ENCODE measurements around the gene STARD8.
"Not testable (repeated sequence)": the region's sequence is repeated elsewhere in the genome, so short reads cannot be mapped to it uniquely, and the experiment has no call there.

The STARD8 gene

DNA sequence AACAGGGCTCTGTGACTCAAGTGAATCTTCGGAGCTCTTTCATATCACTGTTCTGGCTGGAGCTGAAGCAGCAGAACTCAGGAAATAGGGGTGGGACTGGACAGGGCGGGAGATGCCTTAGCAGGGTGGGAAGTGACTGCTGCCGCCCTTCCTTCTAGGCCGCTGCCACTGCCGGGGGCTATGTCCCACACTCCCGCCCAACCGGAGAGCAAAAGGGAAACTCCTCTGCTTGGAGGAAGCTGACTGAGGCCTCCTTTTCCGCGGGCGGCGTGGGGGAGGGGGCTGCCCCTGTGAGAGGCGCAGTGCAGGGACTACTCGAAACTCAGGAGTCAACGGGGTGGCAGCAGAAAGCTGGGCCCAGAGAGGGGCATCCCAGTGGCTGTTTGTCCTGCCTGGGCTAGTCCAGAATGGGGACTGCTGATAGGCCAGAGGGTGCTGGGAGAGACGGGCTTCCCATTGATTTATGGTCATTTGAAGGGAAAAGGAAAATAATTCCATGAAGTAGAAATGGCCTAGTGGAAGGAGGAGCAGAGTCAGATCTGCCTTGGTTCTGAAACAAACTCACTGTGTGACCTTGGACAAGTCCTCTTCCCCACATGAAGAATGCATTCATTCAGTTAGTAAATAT lies 36.9 kb downstream of the STARD8 start:
- Histone ChIP-seq H3K9ac (ENCODE audit: low read length) (no peak overlapping the region), H3K27ac (ENCODE audit: low read length) (no peak overlapping the region), H3K9me3 (ENCODE audit: insufficient read depth, low read length) (no peaks in the 10 kb centered on the region), H3K79me2 (ENCODE audit: low read length) (no peaks in the 10 kb centered on the region), H4K20me1 (ENCODE audit: insufficient read depth, low read length) (no peaks in the 10 kb centered on the region), H3K27me3 (ENCODE audit: low read depth, low read length) (no peaks in the 10 kb centered on the region), H3K4me2 (ENCODE audit: low read length) (no peak overlapping the region), H3K4me1 (ENCODE audit: low read length) (no peaks in the 10 kb centered on the region), H2AFZ (ENCODE audit: low read depth, low read length) (no peak overlapping the region), H3K36me3 (replicated peaks; ENCODE audit: low read depth, low read length) (no peaks in the 10 kb centered on the region), H3K4me3 (ENCODE audit: low read length) (no peak overlapping the region)
- TF ChIP-seq EZH2phosphoT487 (IDR thresholded peaks at IDR 0.05; ENCODE audit: low read depth): no peak
- TF ChIP-seq, protein P1, sequence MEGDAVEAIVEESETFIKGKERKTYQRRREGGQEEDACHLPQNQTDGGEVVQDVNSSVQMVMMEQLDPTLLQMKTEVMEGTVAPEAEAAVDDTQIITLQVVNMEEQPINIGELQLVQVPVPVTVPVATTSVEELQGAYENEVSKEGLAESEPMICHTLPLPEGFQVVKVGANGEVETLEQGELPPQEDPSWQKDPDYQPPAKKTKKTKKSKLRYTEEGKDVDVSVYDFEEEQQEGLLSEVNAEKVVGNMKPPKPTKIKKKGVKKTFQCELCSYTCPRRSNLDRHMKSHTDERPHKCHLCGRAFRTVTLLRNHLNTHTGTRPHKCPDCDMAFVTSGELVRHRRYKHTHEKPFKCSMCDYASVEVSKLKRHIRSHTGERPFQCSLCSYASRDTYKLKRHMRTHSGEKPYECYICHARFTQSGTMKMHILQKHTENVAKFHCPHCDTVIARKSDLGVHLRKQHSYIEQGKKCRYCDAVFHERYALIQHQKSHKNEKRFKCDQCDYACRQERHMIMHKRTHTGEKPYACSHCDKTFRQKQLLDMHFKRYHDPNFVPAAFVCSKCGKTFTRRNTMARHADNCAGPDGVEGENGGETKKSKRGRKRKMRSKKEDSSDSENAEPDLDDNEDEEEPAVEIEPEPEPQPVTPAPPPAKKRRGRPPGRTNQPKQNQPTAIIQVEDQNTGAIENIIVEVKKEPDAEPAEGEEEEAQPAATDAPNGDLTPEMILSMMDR (IDR thresholded peaks at IDR 0.05; ENCODE audit: low read depth, low read length): no peak

GRCh38 chrX:68684919-68685304 lies 37.4 kb downstream of the STARD8 start:
- H3K9ac ChIP-seq (ENCODE audit: low read length): no peak overlapping the region
- H3K27me3 ChIP-seq (ENCODE audit: low read depth, low read length): no peaks in the 10 kb centered on the region
- H2AFZ ChIP-seq (ENCODE audit: low read depth, low read length): no peak overlapping the region
- TF ChIP-seq EZH2phosphoT487 (IDR thresholded peaks at IDR 0.05; ENCODE audit: low read depth): no peak
- TF ChIP-seq, protein P1 (IDR thresholded peaks at IDR 0.05; ENCODE audit: low read depth, low read length): no peak
- no peak overlapping the region for H3K4me2 ChIP-seq (ENCODE audit: low read length)
- no peaks in the 10 kb centered on the region for H3K9me3 ChIP-seq (ENCODE audit: insufficient read depth, low read length)
- H3K79me2 ChIP-seq (ENCODE audit: low read length): no peaks in the 10 kb centered on the region
- no peak overlapping the region for H3K27ac ChIP-seq (ENCODE audit: low read length)
- H4K20me1 ChIP-seq (ENCODE audit: insufficient read depth, low read length): no peaks in the 10 kb centered on the region
- H3K4me3 ChIP-seq (ENCODE audit: low read length): no peak overlapping the region
- H3K36me3 ChIP-seq (replicated peaks; ENCODE audit: low read depth, low read length): no peaks in the 10 kb centered on the region
- H3K4me1 ChIP-seq (ENCODE audit: low read length): no peaks in the 10 kb centered on the region

DNA sequence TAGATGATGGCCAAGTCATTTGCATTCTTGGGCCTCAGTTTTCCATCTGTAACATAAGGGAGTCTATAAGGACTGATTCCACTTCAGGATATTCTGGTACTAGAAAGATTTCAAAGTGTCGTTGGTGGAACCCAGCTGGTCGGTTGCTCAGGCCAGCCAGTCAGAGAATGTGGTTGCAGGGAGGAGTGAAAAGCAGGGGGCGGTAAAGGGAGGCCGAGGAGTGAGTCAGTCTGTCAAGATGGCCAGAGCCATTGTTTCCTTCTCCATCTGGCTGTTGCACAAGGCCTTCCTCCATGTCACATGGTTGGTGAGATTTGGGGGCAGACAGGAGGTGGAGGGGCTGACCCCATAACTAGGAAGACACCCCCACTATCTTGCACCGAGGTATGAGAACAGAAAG lies 38.2 kb downstream of the STARD8 start:
- Histone ChIP-seq H3K4me3 (ENCODE audit: low read length) (no peak overlapping the region), H3K4me2 (ENCODE audit: low read length) (no peak overlapping the region)

DNA sequence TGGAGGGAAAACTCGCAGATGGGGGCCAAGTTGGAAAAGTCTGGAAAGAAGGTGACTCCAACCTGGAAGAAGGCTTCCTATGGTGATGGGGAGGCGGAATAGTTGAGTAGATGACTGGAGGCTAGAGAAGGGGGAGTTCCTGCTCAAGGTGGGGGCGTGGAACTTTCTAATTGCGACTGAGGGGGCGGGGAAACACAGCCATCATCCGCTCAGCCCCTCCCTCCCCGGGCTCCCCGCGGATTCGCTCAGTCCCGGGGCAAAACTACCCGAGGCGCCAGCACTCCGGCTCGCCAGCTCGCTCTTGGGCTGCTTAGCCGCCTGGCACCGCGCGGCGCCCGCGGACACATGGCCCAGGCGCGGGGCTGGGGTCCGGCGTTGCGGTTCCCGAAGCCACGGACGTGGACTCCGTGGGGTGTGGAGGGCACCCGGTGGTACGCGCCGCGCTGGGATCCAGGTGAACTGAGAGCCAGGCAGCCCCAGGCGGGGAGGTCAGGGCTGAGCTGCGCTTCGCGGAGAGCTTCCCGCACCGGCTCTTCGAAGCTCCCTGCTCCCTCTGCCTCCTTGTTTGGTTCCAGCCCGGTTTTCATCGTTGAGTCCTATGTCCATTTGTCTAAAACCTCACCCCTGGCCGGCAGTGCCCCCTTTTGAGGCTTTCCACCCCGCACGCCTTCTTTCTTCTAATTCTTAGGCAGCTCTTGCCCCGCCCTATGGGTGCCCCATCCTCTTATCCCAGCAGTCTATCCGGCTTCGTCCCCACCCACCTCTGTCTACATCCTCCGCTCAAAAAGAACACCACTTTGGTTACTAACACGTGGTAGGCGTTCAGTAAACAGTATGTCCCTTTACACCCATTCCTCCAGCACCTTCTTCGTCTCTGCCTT lies 38.9 kb downstream of the STARD8 start:
- TF ChIP-seq, protein P1 (IDR thresholded peaks at IDR 0.05; ENCODE audit: low read depth, low read length): no peak
- no peak for TF ChIP-seq EZH2phosphoT487 (IDR thresholded peaks at IDR 0.05; ENCODE audit: low read depth)
- H3K27me3 ChIP-seq (ENCODE audit: low read depth, low read length): no peaks in the 10 kb centered on the region
- H4K20me1 ChIP-seq (ENCODE audit: insufficient read depth, low read length): no peaks in the 10 kb centered on the region
- no peaks in the 10 kb centered on the region for H3K9me3 ChIP-seq (ENCODE audit: insufficient read depth, low read length)
- no peak overlapping the region for H2AFZ ChIP-seq (ENCODE audit: low read depth, low read length)
- H3K36me3 ChIP-seq (replicated peaks; ENCODE audit: low read depth, low read length): no peaks in the 10 kb centered on the region
- no peaks in the 10 kb centered on the region for H3K79me2 ChIP-seq (ENCODE audit: low read length)
- H3K4me3 ChIP-seq (ENCODE audit: low read length): no peak overlapping the region
- H3K9ac ChIP-seq (ENCODE audit: low read length): no peak overlapping the region
- H3K4me2 ChIP-seq (ENCODE audit: low read length): no peak overlapping the region
- H3K27ac ChIP-seq (ENCODE audit: low read length): no peak overlapping the region
- no peaks in the 10 kb centered on the region for H3K4me1 ChIP-seq (ENCODE audit: low read length)

More for the DNA sequence above, 38.2 kb downstream of the STARD8 start:
- no peaks in the 10 kb centered on the region for H3K9me3 ChIP-seq (ENCODE audit: insufficient read depth, low read length)
- H3K27ac ChIP-seq (ENCODE audit: low read length): no peak overlapping the region
- no peak overlapping the region for H3K9ac ChIP-seq (ENCODE audit: low read length)
- TF ChIP-seq, protein P1 (IDR thresholded peaks at IDR 0.05; ENCODE audit: low read depth, low read length): no peak
- TF ChIP-seq EZH2phosphoT487 (IDR thresholded peaks at IDR 0.05; ENCODE audit: low read depth): no peak
- no peak overlapping the region for H2AFZ ChIP-seq (ENCODE audit: low read depth, low read length)
- no peaks in the 10 kb centered on the region for H3K27me3 ChIP-seq (ENCODE audit: low read depth, low read length)
- H3K36me3 ChIP-seq (replicated peaks; ENCODE audit: low read depth, low read length): no peaks in the 10 kb centered on the region
- no peaks in the 10 kb centered on the region for H3K79me2 ChIP-seq (ENCODE audit: low read length)
- no peaks in the 10 kb centered on the region for H4K20me1 ChIP-seq (ENCODE audit: insufficient read depth, low read length)
- no peaks in the 10 kb centered on the region for H3K4me1 ChIP-seq (ENCODE audit: low read length)

DNA sequence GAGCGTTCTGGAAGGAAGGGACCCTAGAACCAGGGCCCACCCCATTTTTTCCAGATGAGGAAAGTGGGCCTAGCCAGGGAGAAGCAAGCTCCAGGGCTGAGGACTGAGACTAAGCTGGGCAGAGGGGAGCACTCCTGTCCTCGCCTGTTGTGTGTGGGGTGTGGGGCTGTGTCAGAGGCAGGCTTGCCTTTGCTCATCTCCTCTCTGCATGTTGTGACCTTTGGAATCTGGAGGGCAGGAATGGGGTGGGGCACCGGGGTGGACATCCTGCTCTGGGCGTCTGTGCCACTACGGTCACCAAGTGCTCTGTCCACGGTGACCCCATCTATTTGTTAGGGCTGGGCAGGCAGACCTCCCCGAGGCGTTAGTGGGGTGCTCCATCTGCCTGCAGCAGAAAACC lies 41.5 kb downstream of the STARD8 start:
- H3K27me3 ChIP-seq (ENCODE audit: low read depth, low read length); H3K9me3 ChIP-seq (ENCODE audit: insufficient read depth, low read length); H3K27ac ChIP-seq (ENCODE audit: low read length); H4K20me1 ChIP-seq (ENCODE audit: insufficient read depth, low read length); H3K4me3 ChIP-seq (ENCODE audit: low read length); H3K4me2 ChIP-seq (ENCODE audit: low read length); H3K36me3 ChIP-seq (replicated peaks; ENCODE audit: low read depth, low read length); H2AFZ ChIP-seq (ENCODE audit: low read depth, low read length); H3K79me2 ChIP-seq (ENCODE audit: low read length); H3K9ac ChIP-seq (ENCODE audit: low read length); H3K4me1 ChIP-seq (ENCODE audit: low read length): not testable (repeated sequence)

Measured in OCI-LY3 (cell line).